KMS-11 (cell line): ENCODE measurements around the gene MAP2K5.

Experiments
- H2AFZ ChIP-seq: fragments of 200-600 bp; sonication (generic); 2 replicates; pipeline ENCODE4 v1.6.1; 2016; ENCODE audit warnings: antibody characterized with exemption, mixed run types, low read depth
- H3K27ac ChIP-seq: fragments of 200-600 bp; sonication (generic); 2 replicates; pipeline ENCODE4 v1.6.1; 2016; ENCODE audit warnings: mild to moderate bottlenecking, mixed run types
- H3K27me3 ChIP-seq: fragments of 200-600 bp; sonication (generic); 2 replicates; pipeline ENCODE4 v1.6.1; 2017; ENCODE audit warnings: mild to moderate bottlenecking, low read depth, mixed run types, moderate library complexity; ENCODE audit not compliant: insufficient read depth
- H3K36me3 ChIP-seq: fragments of 200-600 bp; sonication (generic); 2 replicates; pipeline ENCODE4 v1.6.1; 2017; ENCODE audit warnings: mild to moderate bottlenecking, mixed run types; ENCODE audit not compliant: insufficient read depth
- H3K4me1 ChIP-seq: fragments of 200-600 bp; sonication (generic); 2 replicates; pipeline ENCODE4 v1.6.1; 2016; ENCODE audit warnings: mild to moderate bottlenecking, low read depth, mixed run types; ENCODE audit not compliant: poor library complexity, severe bottlenecking
- H3K4me2 ChIP-seq: fragments of 200-600 bp; sonication (generic); 2 replicates; pipeline ENCODE4 v1.7.0; 2016; ENCODE audit warnings: mild to moderate bottlenecking, mixed run types
- H3K4me3 ChIP-seq: fragments of 200-600 bp; sonication (generic); IDR thresholded peaks from 2 replicates; pipeline ENCODE4 v1.6.1; 2017; ENCODE audit warnings: low read depth, low read length, mixed read lengths; ENCODE audit not compliant: insufficient read depth
- H3K79me2 ChIP-seq: fragments of 200-600 bp; sonication (generic); 2 replicates; pipeline ENCODE4 v1.6.1; 2016; ENCODE audit warnings: low read depth, mixed run types; ENCODE audit not compliant: insufficient read depth
- H3K9ac ChIP-seq: fragments of 200-600 bp; sonication (generic); 2 replicates; pipeline ENCODE4 v1.6.1; 2016; ENCODE audit warnings: mild to moderate bottlenecking, mixed run types
- H4K20me1 ChIP-seq: fragments of 200-600 bp; sonication (generic); 2 replicates; pipeline ENCODE4 v1.6.1; 2016; ENCODE audit warnings: mild to moderate bottlenecking, mixed run types; ENCODE audit not compliant: insufficient read depth
- TF ChIP-seq, protein P1 (sequence below): fragments of 200-600 bp; sonication (generic); conservative IDR thresholded peaks from 2 replicates; pipeline ENCODE4 v1.6.1; 2017; ENCODE audit warnings: low read depth, mild to moderate bottlenecking, antibody characterized with exemption, low read length, moderate library complexity, mixed read lengths

The MAP2K5 gene

GRCh38 chr15:67508407-67508806 is 34.1 kb upstream of the MAP2K5 start:
- H3K9ac ChIP-seq = no peak overlapping the region
- no peak overlapping the region for H3K4me2 ChIP-seq
- no peaks in the 10 kb centered on the region for H3K79me2 ChIP-seq
- H3K27me3 ChIP-seq = no peaks in the 10 kb centered on the region
- no peaks in the 10 kb centered on the region for H3K4me1 ChIP-seq
- H2AFZ ChIP-seq = no peak overlapping the region
- no peak overlapping the region for H3K4me3 ChIP-seq
- H4K20me1 ChIP-seq = no peaks in the 10 kb centered on the region
- H3K27ac ChIP-seq = no peak overlapping the region
- H3K36me3 ChIP-seq = no peaks in the 10 kb centered on the region
- TF ChIP-seq, protein P1, sequence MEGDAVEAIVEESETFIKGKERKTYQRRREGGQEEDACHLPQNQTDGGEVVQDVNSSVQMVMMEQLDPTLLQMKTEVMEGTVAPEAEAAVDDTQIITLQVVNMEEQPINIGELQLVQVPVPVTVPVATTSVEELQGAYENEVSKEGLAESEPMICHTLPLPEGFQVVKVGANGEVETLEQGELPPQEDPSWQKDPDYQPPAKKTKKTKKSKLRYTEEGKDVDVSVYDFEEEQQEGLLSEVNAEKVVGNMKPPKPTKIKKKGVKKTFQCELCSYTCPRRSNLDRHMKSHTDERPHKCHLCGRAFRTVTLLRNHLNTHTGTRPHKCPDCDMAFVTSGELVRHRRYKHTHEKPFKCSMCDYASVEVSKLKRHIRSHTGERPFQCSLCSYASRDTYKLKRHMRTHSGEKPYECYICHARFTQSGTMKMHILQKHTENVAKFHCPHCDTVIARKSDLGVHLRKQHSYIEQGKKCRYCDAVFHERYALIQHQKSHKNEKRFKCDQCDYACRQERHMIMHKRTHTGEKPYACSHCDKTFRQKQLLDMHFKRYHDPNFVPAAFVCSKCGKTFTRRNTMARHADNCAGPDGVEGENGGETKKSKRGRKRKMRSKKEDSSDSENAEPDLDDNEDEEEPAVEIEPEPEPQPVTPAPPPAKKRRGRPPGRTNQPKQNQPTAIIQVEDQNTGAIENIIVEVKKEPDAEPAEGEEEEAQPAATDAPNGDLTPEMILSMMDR = no peak

DNA sequence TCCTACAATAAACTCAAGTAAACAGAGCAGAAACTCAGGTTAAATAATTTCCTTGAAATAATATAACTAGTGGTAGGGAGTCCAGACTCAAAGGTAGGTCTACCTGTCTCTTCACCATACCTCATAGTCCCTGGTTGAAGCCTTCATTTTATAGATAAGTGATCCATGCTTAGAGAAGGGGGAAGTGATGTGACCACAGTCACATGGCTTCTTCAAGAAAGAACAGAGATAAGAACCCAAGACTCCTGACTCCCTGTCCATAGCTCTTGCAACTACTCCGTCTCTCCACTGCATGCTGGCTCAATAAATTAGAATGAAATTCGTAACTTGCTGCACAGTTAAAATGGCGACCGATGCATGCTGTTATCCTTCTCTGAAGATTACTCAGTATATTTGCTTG is 32.6 kb upstream of the MAP2K5 start:
- Histone ChIP-seq H3K9ac (no peak overlapping the region), H3K27ac (no peak overlapping the region), H3K4me3 (no peak overlapping the region), H3K4me2 (no peak overlapping the region), H3K4me1 (no peaks in the 10 kb centered on the region), H3K79me2 (no peaks in the 10 kb centered on the region), H3K36me3 (no peaks in the 10 kb centered on the region), H3K27me3 (no peaks in the 10 kb centered on the region), H4K20me1 (no peaks in the 10 kb centered on the region), H2AFZ (no peak overlapping the region)
- TF ChIP-seq, protein P1 = no peak

- Histone ChIP-seq H3K9ac (no peak overlapping the region), H3K4me3 (no peak overlapping the region), H3K4me1 (no peaks in the 10 kb centered on the region), H3K4me2 (no peak overlapping the region), H3K27ac (no peak overlapping the region), H3K27me3 (no peaks in the 10 kb centered on the region), H3K36me3 (no peaks in the 10 kb centered on the region), H2AFZ (no peak overlapping the region), H4K20me1 (no peaks in the 10 kb centered on the region), H3K79me2 (no peaks in the 10 kb centered on the region)
- TF ChIP-seq, protein P1 = no peak
Measured at GRCh38 chr15:67510597-67511190, 31.8 kb upstream of the MAP2K5 start.

- H3K79me2 ChIP-seq = no peaks in the 10 kb centered on the region
- no peaks in the 10 kb centered on the region for H3K4me1 ChIP-seq
- no peaks in the 10 kb centered on the region for H4K20me1 ChIP-seq
- H2AFZ ChIP-seq = no peak overlapping the region
- H3K4me2 ChIP-seq = no peak overlapping the region
- no peak overlapping the region for H3K9ac ChIP-seq
- TF ChIP-seq, protein P1 = no peak
- H3K27ac ChIP-seq = no peak overlapping the region
- no peaks in the 10 kb centered on the region for H3K36me3 ChIP-seq
- H3K4me3 ChIP-seq = no peak overlapping the region
- no peaks in the 10 kb centered on the region for H3K27me3 ChIP-seq
Measured at GRCh38 chr15:67511606-67512005, 30.9 kb upstream of the MAP2K5 start.
